SK-N-SH (cell line): ENCODE results near the gene JAG2. TPM values are rescaled to one million over a fixed set of nuclear protein-coding genes. Genes with fewer than 3 reads are reported as not detected.

Experiments
- CTCF ChIA-PET: fragments of 300-600, 350-600 bp; formaldehyde crosslinking; extraction: SDS; loops from one replicate; lab custom pipeline; 2021; lab: Yijun Ruan, JAX
- POLR2A ChIA-PET: fragments of 350-600 bp; sonication (Branson Sonifier 250); formaldehyde crosslinking; extraction: SDS; loops from one replicate; lab custom pipeline; 2020; ENCODE audit warnings: antibody characterized with exemption, inconsistent platforms; lab: Yijun Ruan, JAX
- DNase-seq: peaks from one replicate; pipeline ENCODE4 v3.0.0; 2012
- H2AFZ ChIP-seq: fragments of 200-600 bp; sonication (generic); 2 replicates; pipeline ENCODE4 v1.8.1; 2016; ENCODE audit warnings: antibody characterized with exemption, mild to moderate bottlenecking, low read depth
- H3F3A ChIP-seq: fragments of 200-600 bp; sonication (generic); replicated peaks from 2 replicates; pipeline ENCODE3; 2016; ENCODE audit warnings: antibody characterized with exemption, mild to moderate bottlenecking; ENCODE audit not compliant: insufficient read depth
- H3K27ac ChIP-seq, 2 experiments: fragments of 200-500 bp in 1 of 2; fragments of 200-600 bp in 1 of 2; sonication (Bioruptor generic) in 1 of 2; sonication (generic), shearing (Covaris generic) in 1 of 2; 2 replicates each; pipeline versions ENCODE4 v1.5.1 to v1.6.1; 2014 to 2016; ENCODE audit warnings: low read depth in 2 of 2, inconsistent platforms in 1 of 2, low read length in 1 of 2, mild to moderate bottlenecking in 1 of 2, mixed read lengths in 1 of 2
- H3K27me3 ChIP-seq: fragments of 200-600 bp; sonication (generic), shearing (Covaris generic); 2 replicates; pipeline ENCODE4 v1.6.1; 2016; ENCODE audit warnings: mixed run types; ENCODE audit not compliant: insufficient read depth
- H3K36me3 ChIP-seq, 2 experiments: fragments of 200-500 bp in 1 of 2; fragments of 200-600 bp in 1 of 2; sonication (Bioruptor generic) in 1 of 2; sonication (generic) in 1 of 2; replicated peaks in 1 of 2; 2 replicates each; pipeline versions ENCODE3 to v1.5.1; 2014 to 2016; ENCODE audit warnings: low read length in 1 of 2, mild to moderate bottlenecking in 1 of 2; ENCODE audit not compliant: insufficient read depth in 2 of 2, control insufficient read depth in 1 of 2
- H3K4me1 ChIP-seq, 2 experiments: fragments of 200-500 bp in 1 of 2; fragments of 200-600 bp in 1 of 2; sonication (Bioruptor generic) in 1 of 2; sonication (generic), shearing (Covaris generic) in 1 of 2; 2 replicates each; pipeline versions ENCODE4 v1.5.1 to v1.6.1; 2014 to 2016; ENCODE audit warnings: low read depth in 1 of 2, low read length in 1 of 2, mixed run types in 1 of 2; ENCODE audit not compliant: insufficient read depth in 2 of 2, control insufficient read depth in 1 of 2
- H3K4me2 ChIP-seq: fragments of 200-600 bp; sonication (generic), shearing (Covaris generic); 2 replicates; pipeline ENCODE4 v1.6.1; 2017; ENCODE audit warnings: mixed run types
- H3K4me3 ChIP-seq, 2 experiments: fragments of 200-500 bp in 1 of 2; fragments of 200-600 bp in 1 of 2; sonication (Bioruptor generic) in 1 of 2; sonication (generic), shearing (Covaris generic) in 1 of 2; 2 replicates each; pipeline versions ENCODE4 v1.5.1 to v1.8.1; 2014 to 2016; ENCODE audit warnings: low read depth in 2 of 2, inconsistent platforms in 1 of 2, low read length in 1 of 2, mild to moderate bottlenecking in 1 of 2, mixed read lengths in 1 of 2, moderate library complexity in 1 of 2
- H3K79me2 ChIP-seq: fragments of 200-600 bp; sonication (generic); 2 replicates; pipeline ENCODE4 v1.8.1; 2017; ENCODE audit warnings: mild to moderate bottlenecking; ENCODE audit not compliant: insufficient read depth
- H3K9ac ChIP-seq: fragments of 200-600 bp; sonication (generic); 2 replicates; pipeline ENCODE4 v1.6.1; 2017; ENCODE audit warnings: mixed run types
- H3K9me2 ChIP-seq: fragments of 200-600 bp; sonication (generic); 2 replicates; pipeline ENCODE4 v1.6.1; 2017; ENCODE audit warnings: mixed run types
- H3K9me3 ChIP-seq: fragments of 200-600 bp; sonication (generic); 2 replicates; pipeline ENCODE4 v1.6.1; 2017; ENCODE audit warnings: mixed run types, mild to moderate bottlenecking, moderate library complexity
- H4K20me1 ChIP-seq: fragments of 200-600 bp; sonication (generic); 2 replicates; pipeline ENCODE4 v1.6.1; 2017; ENCODE audit warnings: mild to moderate bottlenecking, mixed run types; ENCODE audit not compliant: insufficient read depth
- CHD2 ChIP-seq: fragments of 150-350 bp; IDR thresholded peaks from 2 replicates; pipeline ENCODE4 v1.6.1; 2018; ENCODE audit warnings: low read length; ENCODE audit not compliant: partially characterized antibody
- ELF1 ChIP-seq: IDR thresholded peaks from 2 replicates; pipeline ENCODE4 v1.4.0; 2012
- EZH2phosphoT487 ChIP-seq: fragments of 200-600 bp; sonication (generic); IDR thresholded peaks from 2 replicates; pipeline ENCODE4 v1.6.1; 2017; ENCODE audit warnings: low read depth, mixed run types, mild to moderate bottlenecking, antibody characterized with exemption, moderate library complexity, borderline replicate concordance
- FOXM1 ChIP-seq: IDR thresholded peaks from 2 replicates; pipeline ENCODE4 v1.4.0; 2012; ENCODE audit warnings: low read depth, mild to moderate bottlenecking
- GABPA ChIP-seq: IDR thresholded peaks from 2 replicates; pipeline ENCODE4 v1.4.0; 2012; ENCODE audit warnings: low read depth, mild to moderate bottlenecking
- JUND ChIP-seq: IDR thresholded peaks from 2 replicates; pipeline ENCODE4 v1.4.0; 2012
- MEF2A ChIP-seq: IDR thresholded peaks from 2 replicates; pipeline ENCODE4 v1.4.0; 2012; ENCODE audit warnings: low read depth, borderline replicate concordance
- MXI1 ChIP-seq: IDR thresholded peaks from 2 replicates; pipeline ENCODE4 v1.6.1; 2012; ENCODE audit warnings: mild to moderate bottlenecking, low read depth, low read length, improper control_type of control experiment
- NFIC ChIP-seq: IDR thresholded peaks from 2 replicates; pipeline ENCODE4 v1.4.0; 2012; ENCODE audit warnings: borderline replicate concordance
- RAD21 ChIP-seq: IDR thresholded peaks from 2 replicates; pipeline ENCODE4 v1.6.1; 2012; ENCODE audit warnings: mild to moderate bottlenecking, low read length
- RFX5 ChIP-seq: IDR thresholded peaks from 2 replicates; pipeline ENCODE4 v1.6.1; 2012; ENCODE audit warnings: mild to moderate bottlenecking, improper control_type of control experiment, low read length
- RXRA ChIP-seq: IDR thresholded peaks from 2 replicates; pipeline ENCODE4 v1.4.0; 2012; ENCODE audit warnings: low read depth, mild to moderate bottlenecking, borderline replicate concordance
- SMC3 ChIP-seq: IDR thresholded peaks from 2 replicates; pipeline ENCODE4 v1.6.1; 2012; ENCODE audit warnings: low read depth, low read length, improper control_type of control experiment
- TAF1 ChIP-seq: IDR thresholded peaks from 2 replicates; pipeline ENCODE4 v1.6.1; 2012; ENCODE audit warnings: low read depth, mild to moderate bottlenecking, low read length, moderate library complexity, borderline replicate concordance
- TCF12 ChIP-seq: IDR thresholded peaks from 2 replicates; pipeline ENCODE4 v1.4.0; 2012
- TEAD4 ChIP-seq: IDR thresholded peaks from 2 replicates; pipeline ENCODE4 v1.4.0; 2012; ENCODE audit warnings: mild to moderate bottlenecking, borderline replicate concordance; ENCODE audit not compliant: insufficient read depth
- YY1 ChIP-seq: IDR thresholded peaks from 2 replicates; pipeline ENCODE4 v1.4.0; 2012; ENCODE audit warnings: low read depth, mild to moderate bottlenecking
- WGBS: methylation state at CpG from one replicate; pipeline ENCODE4 v1.1.6; 2017; ENCODE audit warnings: low lambda C conversion rate; 5-methylcytosine and 5-hydroxymethylcytosine counted together
- polyA plus RNA-seq, 3 experiments: library from polyadenylated mRNA; depleted of rRNA; stranded (reverse); fragments of >200 nt; gene quantifications; 2 replicates each; pipeline ENCODE4 v1.2.3, GENCODE V29; 2012
- TF ChIP-seq, protein P1 (sequence below): fragments of 200-600 bp; sonication (generic); IDR thresholded peaks from 2 replicates; pipeline ENCODE4 v1.6.1; 2017; ENCODE audit warnings: antibody characterized with exemption, mild to moderate bottlenecking, moderate library complexity
- TF ChIP-seq, protein P2 (sequence below): IDR thresholded peaks from 2 replicates; pipeline ENCODE4 v1.4.0; 2012; ENCODE audit warnings: low read depth, borderline replicate concordance
- TF ChIP-seq, protein P3 (sequence below): IDR thresholded peaks from 2 replicates; pipeline ENCODE4 v1.6.1; 2012; ENCODE audit warnings: mild to moderate bottlenecking, low read depth, low read length, moderate library complexity

The JAG2 gene
- polyA plus RNA-seq, 1 of the 3 experiments (the other 2 are of a cell fraction), result 1.7 TPM

DNA sequence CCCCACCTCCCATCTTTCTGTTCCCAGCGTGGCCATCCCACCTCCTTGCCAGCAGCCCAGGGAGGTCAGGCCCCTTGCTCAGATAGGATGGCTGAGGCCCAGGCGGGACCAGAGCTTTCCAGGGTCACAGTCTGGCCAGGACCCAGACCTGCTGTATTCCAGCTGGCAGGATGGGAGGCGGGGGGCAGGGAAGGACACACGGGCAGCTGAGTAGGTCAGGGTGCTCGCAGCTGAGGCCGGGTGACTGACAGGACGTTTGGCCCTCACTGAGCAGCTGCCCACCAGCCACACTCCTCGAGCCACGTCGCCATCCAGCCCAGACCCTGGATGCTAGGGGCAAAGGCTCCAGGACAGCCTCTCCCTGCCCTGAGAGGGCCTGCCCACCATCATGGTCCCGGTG, 8.5 kb upstream of the JAG2 start:
- Histone ChIP-seq H3K9me2 (no peaks in the 10 kb centered on the region), H2AFZ (no peak overlapping the region), H3K4me2 (no peak overlapping the region), H3K36me3 (no peaks in the 10 kb centered on the region), H3K4me1 (peaks cover 0 to 8% of the 10 kb centered on the region in 2 experiments; a peak in 2 of 4 replicates), H3K79me2 (no peaks in the 10 kb centered on the region), H3K4me3 (no peak overlapping the region), H3F3A (no peaks in the 10 kb centered on the region), H3K9me3 (no peaks in the 10 kb centered on the region), H4K20me1 (no peaks in the 10 kb centered on the region), H3K27ac (no peak overlapping the region), H3K27me3 (no peaks in the 10 kb centered on the region), H3K9ac (no peak overlapping the region)
- TF ChIP-seq CHD2 (no peak), GABPA (no peak), ELF1 (no peak), RFX5 (no peak), FOXM1 (no peak), TCF12 (no peak), MEF2A (no peak), NFIC (no peak), TEAD4 (no peak), MXI1 (no peak), RAD21 (no peak), RXRA (no peak), SMC3 (no peak)
- TF ChIP-seq, protein P1, sequence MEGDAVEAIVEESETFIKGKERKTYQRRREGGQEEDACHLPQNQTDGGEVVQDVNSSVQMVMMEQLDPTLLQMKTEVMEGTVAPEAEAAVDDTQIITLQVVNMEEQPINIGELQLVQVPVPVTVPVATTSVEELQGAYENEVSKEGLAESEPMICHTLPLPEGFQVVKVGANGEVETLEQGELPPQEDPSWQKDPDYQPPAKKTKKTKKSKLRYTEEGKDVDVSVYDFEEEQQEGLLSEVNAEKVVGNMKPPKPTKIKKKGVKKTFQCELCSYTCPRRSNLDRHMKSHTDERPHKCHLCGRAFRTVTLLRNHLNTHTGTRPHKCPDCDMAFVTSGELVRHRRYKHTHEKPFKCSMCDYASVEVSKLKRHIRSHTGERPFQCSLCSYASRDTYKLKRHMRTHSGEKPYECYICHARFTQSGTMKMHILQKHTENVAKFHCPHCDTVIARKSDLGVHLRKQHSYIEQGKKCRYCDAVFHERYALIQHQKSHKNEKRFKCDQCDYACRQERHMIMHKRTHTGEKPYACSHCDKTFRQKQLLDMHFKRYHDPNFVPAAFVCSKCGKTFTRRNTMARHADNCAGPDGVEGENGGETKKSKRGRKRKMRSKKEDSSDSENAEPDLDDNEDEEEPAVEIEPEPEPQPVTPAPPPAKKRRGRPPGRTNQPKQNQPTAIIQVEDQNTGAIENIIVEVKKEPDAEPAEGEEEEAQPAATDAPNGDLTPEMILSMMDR, result no peak
- TF ChIP-seq, protein P2, sequence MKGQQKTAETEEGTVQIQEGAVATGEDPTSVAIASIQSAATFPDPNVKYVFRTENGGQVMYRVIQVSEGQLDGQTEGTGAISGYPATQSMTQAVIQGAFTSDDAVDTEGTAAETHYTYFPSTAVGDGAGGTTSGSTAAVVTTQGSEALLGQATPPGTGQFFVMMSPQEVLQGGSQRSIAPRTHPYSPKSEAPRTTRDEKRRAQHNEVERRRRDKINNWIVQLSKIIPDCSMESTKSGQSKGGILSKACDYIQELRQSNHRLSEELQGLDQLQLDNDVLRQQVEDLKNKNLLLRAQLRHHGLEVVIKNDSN, result no peak
- 50% methylated on average over 1 of the region's 11 CpGs for WGBS
- CTCF ChIA-PET, result interaction anchor here (0.6 to 2.1 kb wide), 4 partner anchors 9 to 132 kb away, joined by 3 to 12 read pairs (median 3); partner anchors contain the start of gene JAG2
- DNase-seq, result no peak
- POLR2A ChIA-PET, result interaction anchor here (0.6 kb wide), 1 partner anchor 142 kb away, joined by 4 read pairs; no protein-coding TSS in a partner anchor

DNA sequence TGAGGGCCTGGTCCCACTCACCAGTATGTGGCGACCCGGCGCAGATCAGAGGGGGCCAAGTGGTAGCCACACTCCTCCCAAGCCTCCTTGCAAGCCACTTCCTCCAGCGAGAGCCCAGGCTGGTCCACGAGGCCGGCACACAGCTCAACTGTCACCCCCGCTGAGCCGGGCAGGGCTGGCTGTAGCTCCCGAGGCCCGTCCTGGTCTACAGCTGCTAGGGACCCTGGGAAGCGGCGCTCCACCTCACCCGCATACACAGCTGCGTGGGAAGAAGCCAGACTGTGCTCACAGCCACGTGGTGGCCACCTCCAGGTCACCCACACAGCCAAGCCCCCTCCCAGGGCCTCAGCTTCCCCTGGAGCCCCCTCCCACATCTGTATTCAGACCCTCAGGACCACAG, 7.9 kb upstream of the JAG2 start:
- Histone ChIP-seq H2AFZ (no peak overlapping the region), H3K4me1 (peaks cover 0 to 7% of the 10 kb centered on the region in 2 experiments; a peak in 2 of 4 replicates), H4K20me1 (no peaks in the 10 kb centered on the region), H3K9me2 (no peaks in the 10 kb centered on the region), H3K4me2 (no peak overlapping the region), H3K9me3 (no peaks in the 10 kb centered on the region), H3F3A (no peaks in the 10 kb centered on the region), H3K9ac (no peak overlapping the region), H3K79me2 (no peaks in the 10 kb centered on the region), H3K36me3 (no peaks in the 10 kb centered on the region), H3K27ac (no peak overlapping the region), H3K4me3 (no peak overlapping the region), H3K27me3 (no peaks in the 10 kb centered on the region)
- DNase-seq, result no peak
- ChIA-PET POLR2A (interaction anchor here (0.6 kb wide), 1 partner anchor 141 kb away, joined by 4 read pairs; no protein-coding TSS in a partner anchor), CTCF (interaction anchor here (0.6 to 2.1 kb wide), 5 partner anchors 8 to 86 kb away, joined by 3 to 12 read pairs (median 3); partner anchors contain the start of gene JAG2)
- 88% methylated on average over 9 of the region's 15 CpGs for WGBS
- TF ChIP-seq TAF1 (no peak), TEAD4 (no peak), JUND (no peak), EZH2phosphoT487 (no peak), CHD2 (no peak), YY1 (no peak), ELF1 (no peak)
- TF ChIP-seq, protein P1, result no peak
- TF ChIP-seq, protein P3, sequence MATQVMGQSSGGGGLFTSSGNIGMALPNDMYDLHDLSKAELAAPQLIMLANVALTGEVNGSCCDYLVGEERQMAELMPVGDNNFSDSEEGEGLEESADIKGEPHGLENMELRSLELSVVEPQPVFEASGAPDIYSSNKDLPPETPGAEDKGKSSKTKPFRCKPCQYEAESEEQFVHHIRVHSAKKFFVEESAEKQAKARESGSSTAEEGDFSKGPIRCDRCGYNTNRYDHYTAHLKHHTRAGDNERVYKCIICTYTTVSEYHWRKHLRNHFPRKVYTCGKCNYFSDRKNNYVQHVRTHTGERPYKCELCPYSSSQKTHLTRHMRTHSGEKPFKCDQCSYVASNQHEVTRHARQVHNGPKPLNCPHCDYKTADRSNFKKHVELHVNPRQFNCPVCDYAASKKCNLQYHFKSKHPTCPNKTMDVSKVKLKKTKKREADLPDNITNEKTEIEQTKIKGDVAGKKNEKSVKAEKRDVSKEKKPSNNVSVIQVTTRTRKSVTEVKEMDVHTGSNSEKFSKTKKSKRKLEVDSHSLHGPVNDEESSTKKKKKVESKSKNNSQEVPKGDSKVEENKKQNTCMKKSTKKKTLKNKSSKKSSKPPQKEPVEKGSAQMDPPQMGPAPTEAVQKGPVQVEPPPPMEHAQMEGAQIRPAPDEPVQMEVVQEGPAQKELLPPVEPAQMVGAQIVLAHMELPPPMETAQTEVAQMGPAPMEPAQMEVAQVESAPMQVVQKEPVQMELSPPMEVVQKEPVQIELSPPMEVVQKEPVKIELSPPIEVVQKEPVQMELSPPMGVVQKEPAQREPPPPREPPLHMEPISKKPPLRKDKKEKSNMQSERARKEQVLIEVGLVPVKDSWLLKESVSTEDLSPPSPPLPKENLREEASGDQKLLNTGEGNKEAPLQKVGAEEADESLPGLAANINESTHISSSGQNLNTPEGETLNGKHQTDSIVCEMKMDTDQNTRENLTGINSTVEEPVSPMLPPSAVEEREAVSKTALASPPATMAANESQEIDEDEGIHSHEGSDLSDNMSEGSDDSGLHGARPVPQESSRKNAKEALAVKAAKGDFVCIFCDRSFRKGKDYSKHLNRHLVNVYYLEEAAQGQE, result no peak
